AG04449 (cell line): ENCODE measurements around the gene SCUBE1.

ENCODE experiments used
- CTCF ChIA-PET: fragments of 350-600 bp; formaldehyde crosslinking; extraction: SDS; loops from one replicate; lab custom pipeline; 2021; ENCODE audit warnings: antibody characterized with exemption; lab: Yijun Ruan, JAX
- POLR2A ChIA-PET: fragments of 400-600, 350-600 bp; formaldehyde crosslinking; extraction: SDS; loops from one replicate; lab custom pipeline; 2020; ENCODE audit warnings: antibody characterized with exemption, inconsistent platforms; lab: Yijun Ruan, JAX
- DNase-seq: peaks from one replicate; pipeline ENCODE4 v3.0.0-alpha.2; 2010; ENCODE audit warnings: low read depth, low spot score
- H3K4me3 ChIP-seq: 2 replicates; pipeline ENCODE4 v1.5.1; 2011; ENCODE audit warnings: low read depth, mild to moderate bottlenecking, control low read depth, low read length
- CTCF ChIP-seq: IDR thresholded peaks from one replicate; pipeline ENCODE4 v1.5.1; 2011; ENCODE audit warnings: mild to moderate bottlenecking, moderate library complexity, low read length, control low read depth, inconsistent platforms; ENCODE audit not compliant: insufficient read depth; ENCODE audit errors: missing control alignments

Gene SCUBE1

GRCh38 chr22:43200031-43200430, 143.1 kb downstream of the SCUBE1 start:
- no peak overlapping the region for H3K4me3 ChIP-seq
- no peak for DNase-seq
- POLR2A ChIA-PET, result no interaction called here
- TF ChIP-seq CTCF, result no peak
- CTCF ChIA-PET, result interaction anchor here (2.2 kb wide), 1 partner anchor 12 kb away, joined by 8 read pairs; no protein-coding TSS in a partner anchor

GRCh38 chr22:43199541-43199940, 143.6 kb downstream of the SCUBE1 start:
- H3K4me3 ChIP-seq, result no peak overlapping the region
- ChIA-PET POLR2A (no interaction called here), CTCF (interaction anchor here (2.2 kb wide), 1 partner anchor 12 kb away, joined by 8 read pairs; no protein-coding TSS in a partner anchor)
- no peak for TF ChIP-seq CTCF
- DNase-seq, result no peak

GRCh38 chr22:43198936-43199335, 144.2 kb downstream of the SCUBE1 start:
- no peak overlapping the region for H3K4me3 ChIP-seq
- CTCF ChIA-PET, result interaction anchor here (3.8 kb wide), 1 partner anchor 11 kb away, joined by 25 read pairs; the partner anchor contains the start of gene TTLL12
- no peak for TF ChIP-seq CTCF
- POLR2A ChIA-PET, result no interaction called here
- no peak for DNase-seq

- ChIA-PET CTCF (interaction anchor here (3.8 kb wide), 1 partner anchor 10 kb away, joined by 25 read pairs; the partner anchor contains the start of gene TTLL12), POLR2A (interaction anchor here (0.5 kb wide), 1 partner anchor 181 kb away, joined by 3 read pairs; no protein-coding TSS in a partner anchor)
- no peak for DNase-seq
- no peak overlapping the region for H3K4me3 ChIP-seq
- no peak for TF ChIP-seq CTCF
Measured at GRCh38 chr22:43198126-43198525, 145.0 kb downstream of the SCUBE1 start.

GRCh38 chr22:43197271-43197941, 145.8 kb downstream of the SCUBE1 start:
- H3K4me3 ChIP-seq, result no peak overlapping the region
- no peak for DNase-seq
- no peak for TF ChIP-seq CTCF
- ChIA-PET POLR2A (interaction anchor here (1.3 kb wide), 1 partner anchor 10 kb away, joined by 4 read pairs; no protein-coding TSS in a partner anchor), CTCF (interaction anchor here (0.8 to 3.8 kb wide), 2 partner anchors 9 to 34 kb away, joined by 3 to 25 read pairs; partner anchors contain the start of gene TTLL12)

- H3K4me3 ChIP-seq, result no peak overlapping the region
- POLR2A ChIA-PET, result no interaction called here
- no peak for DNase-seq
- CTCF ChIA-PET, result no interaction called here
- no peak for TF ChIP-seq CTCF
Measured at GRCh38 chr22:43191831-43192230, 151.3 kb downstream of the SCUBE1 start.
